ENCODE measurements around the gene FEZF2.

DNA sequence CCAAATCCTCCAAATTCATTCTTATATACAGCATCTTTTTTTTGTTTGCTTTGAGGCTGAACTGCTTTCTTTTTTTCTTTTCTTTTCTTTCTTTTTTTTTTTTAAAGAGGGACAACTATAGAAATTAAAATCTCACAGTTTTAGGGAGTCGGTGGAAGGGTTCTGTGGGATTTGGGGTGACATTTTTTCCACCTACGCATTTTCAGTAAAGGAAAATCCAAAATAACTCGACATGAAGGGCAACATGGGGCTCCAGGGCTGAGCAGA, 3.0 kb upstream of the FEZF2 start:
- TF ChIP-seq, protein P1, sequence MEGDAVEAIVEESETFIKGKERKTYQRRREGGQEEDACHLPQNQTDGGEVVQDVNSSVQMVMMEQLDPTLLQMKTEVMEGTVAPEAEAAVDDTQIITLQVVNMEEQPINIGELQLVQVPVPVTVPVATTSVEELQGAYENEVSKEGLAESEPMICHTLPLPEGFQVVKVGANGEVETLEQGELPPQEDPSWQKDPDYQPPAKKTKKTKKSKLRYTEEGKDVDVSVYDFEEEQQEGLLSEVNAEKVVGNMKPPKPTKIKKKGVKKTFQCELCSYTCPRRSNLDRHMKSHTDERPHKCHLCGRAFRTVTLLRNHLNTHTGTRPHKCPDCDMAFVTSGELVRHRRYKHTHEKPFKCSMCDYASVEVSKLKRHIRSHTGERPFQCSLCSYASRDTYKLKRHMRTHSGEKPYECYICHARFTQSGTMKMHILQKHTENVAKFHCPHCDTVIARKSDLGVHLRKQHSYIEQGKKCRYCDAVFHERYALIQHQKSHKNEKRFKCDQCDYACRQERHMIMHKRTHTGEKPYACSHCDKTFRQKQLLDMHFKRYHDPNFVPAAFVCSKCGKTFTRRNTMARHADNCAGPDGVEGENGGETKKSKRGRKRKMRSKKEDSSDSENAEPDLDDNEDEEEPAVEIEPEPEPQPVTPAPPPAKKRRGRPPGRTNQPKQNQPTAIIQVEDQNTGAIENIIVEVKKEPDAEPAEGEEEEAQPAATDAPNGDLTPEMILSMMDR (conservative IDR thresholded peaks at IDR 0.05; ENCODE audit: low read depth, low read length), result no peak
- TF ChIP-seq EZH2 (IDR thresholded peaks at IDR 0.05; ENCODE audit: low read length, unreplicated experiment) (no peak), EZH2phosphoT487 (IDR thresholded peaks at IDR 0.05; ENCODE audit: borderline replicate concordance, low read length) (no peak)
